GM18502 (cell line): ENCODE data around the gene WDFY2.
A peak's percentile ranks its signal among the peaks of the same experiment; 100 is the strongest.

Experiments
- ATAC-seq: cut with Tn5 transposase; IDR thresholded peaks from one replicate; pipeline ENCODE4 v1.9.1; 2021; ENCODE audit warnings: mild to moderate bottlenecking; ENCODE audit not compliant: unreplicated experiment, poor library complexity

The WDFY2 gene

DNA sequence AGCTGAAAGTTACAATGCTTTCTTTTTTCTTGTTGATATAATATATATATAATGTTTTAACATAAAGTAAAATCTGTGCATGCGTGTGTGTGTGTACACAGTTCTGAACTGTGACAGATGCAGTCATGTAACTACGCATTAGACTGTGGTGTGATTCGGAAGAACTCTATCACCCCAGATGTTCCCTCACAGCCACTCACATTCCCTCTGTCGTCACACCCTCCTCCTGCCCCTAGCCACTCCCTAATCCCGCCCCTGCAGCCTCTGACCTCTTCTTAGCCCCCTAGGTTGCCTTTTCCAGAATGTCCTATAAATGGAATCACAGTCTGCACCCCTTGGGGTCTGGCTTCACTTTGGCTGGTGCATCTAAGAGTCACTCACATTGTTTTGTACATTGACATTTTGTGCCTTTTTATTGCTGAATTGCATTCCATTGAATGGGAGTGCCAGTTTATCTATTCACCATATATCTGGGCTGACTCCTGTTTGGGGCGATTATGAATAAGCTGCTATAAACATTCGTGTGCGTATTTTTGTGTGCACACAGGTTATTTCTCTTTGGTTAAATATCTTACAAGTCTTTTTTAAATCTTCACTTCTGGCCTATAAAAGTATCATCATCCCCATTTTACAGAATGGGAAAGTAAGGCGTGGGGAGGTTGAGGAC is 199.3 kb downstream of the WDFY2 start:
- ATAC-seq, result no peak

DNA sequence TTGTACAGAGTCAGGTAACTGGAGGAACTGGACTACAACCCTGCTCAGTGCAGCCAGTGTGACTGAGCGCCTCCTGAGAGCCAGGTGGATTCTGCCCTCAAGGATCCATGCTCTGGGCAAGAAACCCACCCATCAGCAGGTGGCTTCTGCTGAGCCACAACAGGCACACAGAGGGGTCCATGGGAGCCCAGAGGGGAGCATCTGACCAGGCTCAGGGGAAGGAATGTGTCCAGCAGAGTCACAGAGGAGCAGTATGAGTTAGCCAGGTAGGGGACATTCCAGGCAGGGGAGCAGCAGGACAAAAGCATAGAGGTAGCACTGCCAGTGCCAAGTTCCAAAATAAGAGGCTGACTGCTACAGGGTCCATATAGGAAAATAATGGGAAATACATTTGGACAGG is 199.8 kb downstream of the WDFY2 start:
- no peak for ATAC-seq

DNA sequence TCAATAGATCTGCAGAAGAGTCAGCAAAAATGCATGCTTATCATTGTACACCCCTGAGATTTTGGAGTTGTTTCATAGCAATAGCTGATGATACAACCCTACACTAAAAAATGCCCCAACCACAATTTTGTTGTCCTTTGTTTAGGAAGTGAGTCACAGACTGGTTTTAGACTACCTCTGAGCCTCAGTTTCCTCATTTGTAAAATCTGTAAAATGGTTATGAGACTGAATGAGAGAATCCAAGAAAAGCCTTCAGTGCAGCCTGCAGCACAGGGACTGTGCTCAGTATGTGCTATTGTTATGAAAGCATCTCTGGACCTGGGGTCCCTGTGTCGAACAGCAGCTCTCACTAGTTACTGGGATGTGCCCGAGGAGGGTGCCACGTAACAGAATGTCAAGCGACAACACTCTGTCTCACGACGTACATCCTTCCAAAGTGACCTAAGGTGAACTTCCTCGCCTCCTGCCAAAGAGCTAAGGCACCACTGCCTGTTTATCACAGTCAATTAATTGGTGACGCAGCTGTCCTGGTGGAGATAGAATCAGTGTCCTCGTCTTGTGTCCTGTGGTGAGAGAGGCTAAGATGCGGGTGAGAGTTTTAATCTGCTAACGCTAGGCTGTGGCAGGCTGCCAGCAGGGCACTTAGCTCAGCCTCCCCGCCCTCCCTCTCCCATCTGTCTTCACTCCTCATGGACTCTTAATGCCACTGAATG is 201.6 kb downstream of the WDFY2 start:
- no peak for ATAC-seq

DNA sequence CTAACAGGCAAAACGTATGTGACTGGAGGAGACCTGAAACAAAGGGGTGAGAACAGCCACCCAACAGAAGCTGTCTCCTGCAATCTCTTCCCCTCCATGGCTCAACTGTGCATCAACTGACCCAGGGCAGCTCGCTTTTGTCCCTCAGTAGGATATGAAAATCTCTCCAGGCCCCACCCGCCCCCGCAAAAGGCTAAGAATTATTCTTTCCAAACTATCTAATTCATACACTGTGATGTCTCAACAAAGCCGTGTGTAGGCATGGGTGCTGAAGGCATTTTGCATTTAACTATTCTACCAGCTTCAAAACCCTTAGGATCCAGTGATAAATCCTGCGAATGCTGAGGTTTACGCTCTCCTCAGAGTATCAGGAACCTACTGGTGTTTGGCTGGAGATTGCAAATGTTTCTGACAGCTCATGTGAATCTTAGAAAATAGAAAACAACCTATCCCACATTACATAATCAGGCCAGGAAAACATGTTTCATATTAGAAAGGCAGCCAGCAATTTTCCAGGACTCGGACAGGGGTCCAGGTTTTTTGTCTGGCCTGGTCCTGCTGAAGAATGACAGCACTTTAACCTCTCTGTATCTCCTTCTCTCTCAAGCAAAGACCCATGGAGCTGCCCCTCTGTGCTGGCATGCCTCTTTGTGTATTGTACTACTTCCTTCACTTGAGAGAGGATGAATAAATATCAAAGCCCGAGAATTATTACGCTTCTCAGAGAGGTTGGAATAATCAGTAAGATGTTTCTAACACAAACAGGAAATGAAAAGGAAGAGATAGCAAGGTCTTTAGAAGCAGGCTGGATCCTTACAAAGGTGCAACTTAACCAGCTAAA is 202.4 kb downstream of the WDFY2 start:
- no peak for ATAC-seq

DNA sequence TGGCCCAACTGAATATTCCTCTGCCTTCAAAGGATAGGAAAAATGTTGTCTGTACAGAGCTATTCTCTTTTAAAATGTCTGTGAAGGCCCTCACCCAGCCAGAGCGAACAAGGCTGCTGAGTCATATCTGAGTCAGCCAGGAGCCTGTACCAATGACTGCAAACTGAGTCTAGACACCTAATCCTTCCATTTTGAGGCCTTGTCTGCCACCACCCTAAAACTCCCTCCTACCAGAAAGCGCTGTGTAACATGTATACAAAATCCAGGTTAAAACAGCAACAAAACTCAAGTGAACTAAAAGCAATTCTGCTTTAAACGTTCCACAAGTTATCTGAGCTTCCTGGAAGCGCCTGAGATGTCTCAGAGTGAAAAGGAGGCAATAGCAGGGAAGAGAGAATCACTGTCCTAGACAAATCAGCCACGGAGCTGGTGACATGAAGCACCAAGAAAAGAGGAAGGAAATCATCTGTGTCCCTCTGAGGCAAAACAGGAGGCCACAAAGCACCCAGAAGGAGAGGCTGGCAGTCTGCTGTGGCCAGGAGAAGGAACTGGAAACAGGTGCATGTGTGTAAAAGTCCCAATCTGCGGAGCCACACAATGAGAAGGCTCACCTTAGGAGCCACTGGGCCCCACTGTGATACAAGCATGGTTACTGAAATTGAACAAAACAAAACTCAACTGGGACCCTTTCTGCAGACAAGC is 209.5 kb downstream of the WDFY2 start:
- ATAC-seq, result peak; percentile 74

DNA sequence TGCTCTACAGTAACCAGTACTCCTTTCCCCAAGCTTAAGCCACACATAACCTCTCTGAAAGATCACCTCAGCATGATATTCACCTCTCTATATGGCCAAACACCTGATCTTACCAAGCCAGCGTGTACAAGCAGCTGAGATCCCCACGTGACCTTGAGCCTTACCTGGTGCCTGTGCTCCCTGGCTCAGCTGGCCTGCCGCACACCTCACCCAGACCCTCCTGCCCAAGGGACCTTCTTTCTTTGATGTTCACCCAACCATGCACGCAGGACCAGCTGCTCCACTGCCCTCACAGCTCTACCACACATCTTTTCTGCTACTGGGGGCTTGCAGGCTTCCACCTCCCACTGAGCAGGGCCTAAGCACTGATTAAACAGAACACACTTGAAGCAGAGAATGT is 210.7 kb downstream of the WDFY2 start:
- no peak for ATAC-seq

DNA sequence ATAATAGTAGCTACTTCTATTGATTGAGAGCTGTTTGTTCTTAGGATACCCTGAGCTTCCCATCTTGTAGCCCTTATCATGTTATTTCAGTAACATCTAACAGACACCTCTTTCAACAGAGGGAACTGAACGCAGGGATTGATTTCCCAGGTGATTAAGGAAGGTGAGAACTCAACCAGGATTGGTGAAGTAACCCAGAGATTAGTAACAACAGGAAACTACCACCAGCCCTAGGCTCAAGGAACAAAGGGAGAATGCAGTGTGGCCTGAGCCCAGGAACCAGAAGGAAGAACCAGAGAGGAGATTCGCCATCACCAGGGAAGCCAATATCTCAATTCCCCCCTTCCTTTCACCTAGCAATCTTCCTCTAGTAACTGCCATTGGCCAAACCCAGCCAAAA is 211.2 kb downstream of the WDFY2 start:
- no peak for ATAC-seq

DNA sequence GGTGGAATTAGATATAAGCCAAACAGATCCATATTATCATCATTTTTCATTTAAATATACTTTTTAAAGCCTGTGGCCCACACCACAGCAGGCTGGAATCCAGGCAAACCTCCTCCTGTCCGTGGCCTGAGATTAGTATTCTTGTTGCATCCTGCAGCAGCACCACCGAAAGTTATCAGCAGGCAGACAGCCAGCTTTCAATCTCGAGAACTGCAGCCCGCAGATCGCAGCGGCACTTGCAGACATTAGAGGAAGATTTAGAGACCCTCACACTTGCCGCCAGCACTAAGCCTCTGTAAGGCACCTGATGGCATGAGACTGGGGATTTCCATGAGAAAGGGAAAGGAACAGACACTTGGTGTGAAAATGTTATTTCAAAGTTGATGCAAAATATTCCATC is 212.3 kb downstream of the WDFY2 start:
- no peak for ATAC-seq

DNA sequence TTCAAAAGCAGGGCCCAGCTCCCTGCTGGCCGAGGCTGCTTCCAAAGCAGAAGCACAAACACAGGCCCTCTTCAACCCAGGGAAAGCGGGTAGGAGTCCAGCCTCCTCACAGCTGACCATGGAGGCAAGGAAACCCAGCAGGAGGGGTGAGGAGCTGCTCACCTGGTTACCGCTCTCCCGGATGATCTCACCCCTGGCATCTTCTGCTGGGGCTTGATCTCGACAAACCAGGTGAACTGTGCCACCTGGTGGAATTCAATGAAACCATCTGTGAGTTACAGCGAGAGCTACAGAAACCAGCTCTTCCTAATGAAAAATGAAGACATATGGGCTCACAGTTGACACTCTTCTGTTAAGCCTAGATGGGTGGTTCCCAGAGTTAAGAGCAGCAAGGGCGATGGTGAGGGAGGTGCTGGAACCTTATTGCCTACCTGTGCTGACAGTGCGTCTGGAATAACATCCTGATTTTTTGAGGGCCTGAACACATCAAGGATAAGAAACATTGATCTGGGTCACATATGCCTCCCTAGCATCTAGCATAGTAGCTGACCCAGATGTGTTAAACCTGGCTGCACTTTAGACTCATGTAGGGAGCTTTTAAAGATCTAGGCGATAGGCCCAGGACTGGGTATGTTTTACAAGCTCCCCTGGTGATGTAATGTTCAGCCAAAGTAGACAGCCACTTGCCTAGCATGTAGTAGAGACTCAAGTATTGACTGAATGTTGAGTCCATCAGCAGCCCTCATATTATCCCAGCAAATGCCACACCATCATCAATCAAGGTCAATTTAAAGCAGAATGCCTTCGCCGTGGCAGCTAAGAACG is 213.6 kb downstream of the WDFY2 start:
- ATAC-seq, result peak; percentile 55

DNA sequence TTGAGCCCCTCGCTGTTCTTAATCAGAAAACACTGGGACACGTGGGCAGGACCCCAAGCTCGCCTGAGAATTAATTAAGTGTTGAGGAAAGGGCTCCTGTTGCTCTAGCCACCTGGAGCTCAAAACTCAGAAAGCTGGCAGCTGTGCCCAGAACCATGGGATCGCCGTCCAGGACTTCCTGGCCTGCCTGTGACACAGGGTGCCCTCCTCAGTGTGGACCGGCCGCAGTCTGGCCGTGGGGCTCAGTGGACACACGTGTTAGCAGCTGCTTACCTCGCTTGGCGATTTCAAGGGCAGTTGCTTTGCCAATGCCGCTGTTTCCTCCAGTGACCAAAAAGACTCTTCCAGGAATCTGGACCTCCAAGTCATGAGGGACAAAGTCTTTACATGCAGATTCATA is 215.0 kb downstream of the WDFY2 start:
- ATAC-seq, result no peak

DNA sequence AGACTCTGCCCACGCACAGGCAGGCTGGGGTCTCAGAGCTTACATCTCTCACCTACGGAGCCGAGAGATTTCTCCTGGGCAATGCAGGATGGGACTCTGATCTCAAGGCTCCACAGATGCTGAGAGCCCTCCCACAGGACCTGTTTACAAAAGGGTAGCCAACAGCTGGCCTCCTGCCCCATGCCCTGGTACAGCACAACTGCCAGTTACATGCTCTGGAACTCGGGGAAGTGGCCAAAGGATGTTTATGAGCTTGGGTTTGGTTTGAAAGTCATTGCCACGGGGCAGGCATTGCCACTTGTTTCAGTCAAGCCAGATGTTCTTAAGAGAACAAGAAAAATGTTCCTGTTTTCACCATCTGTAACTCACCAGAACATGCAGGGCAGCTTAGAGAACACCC is 216.2 kb downstream of the WDFY2 start:
- no peak for ATAC-seq

DNA sequence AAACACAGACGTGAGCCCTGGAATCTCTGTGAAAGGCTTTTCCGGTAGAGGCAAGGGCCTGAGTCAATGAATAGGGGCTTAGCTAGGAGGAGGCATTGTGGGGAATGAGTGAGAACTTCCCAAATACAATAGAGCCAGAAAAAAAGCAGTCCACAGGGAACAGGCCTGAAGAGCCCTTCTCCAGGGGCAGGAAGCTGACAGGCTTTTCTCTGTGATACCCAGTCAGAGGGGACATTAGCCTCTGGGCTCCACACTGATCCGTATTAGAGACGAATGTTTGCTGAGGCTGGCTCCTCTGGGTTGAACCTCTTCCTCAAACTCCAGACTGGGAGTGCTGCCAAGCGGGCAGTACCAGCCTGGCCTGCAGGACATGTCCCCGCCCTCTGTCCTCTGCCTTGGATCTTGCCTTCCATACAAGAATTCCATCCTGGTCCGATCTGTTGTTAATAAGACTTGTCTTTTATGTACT is 217.4 kb downstream of the WDFY2 start:
- ATAC-seq, result no peak

DNA sequence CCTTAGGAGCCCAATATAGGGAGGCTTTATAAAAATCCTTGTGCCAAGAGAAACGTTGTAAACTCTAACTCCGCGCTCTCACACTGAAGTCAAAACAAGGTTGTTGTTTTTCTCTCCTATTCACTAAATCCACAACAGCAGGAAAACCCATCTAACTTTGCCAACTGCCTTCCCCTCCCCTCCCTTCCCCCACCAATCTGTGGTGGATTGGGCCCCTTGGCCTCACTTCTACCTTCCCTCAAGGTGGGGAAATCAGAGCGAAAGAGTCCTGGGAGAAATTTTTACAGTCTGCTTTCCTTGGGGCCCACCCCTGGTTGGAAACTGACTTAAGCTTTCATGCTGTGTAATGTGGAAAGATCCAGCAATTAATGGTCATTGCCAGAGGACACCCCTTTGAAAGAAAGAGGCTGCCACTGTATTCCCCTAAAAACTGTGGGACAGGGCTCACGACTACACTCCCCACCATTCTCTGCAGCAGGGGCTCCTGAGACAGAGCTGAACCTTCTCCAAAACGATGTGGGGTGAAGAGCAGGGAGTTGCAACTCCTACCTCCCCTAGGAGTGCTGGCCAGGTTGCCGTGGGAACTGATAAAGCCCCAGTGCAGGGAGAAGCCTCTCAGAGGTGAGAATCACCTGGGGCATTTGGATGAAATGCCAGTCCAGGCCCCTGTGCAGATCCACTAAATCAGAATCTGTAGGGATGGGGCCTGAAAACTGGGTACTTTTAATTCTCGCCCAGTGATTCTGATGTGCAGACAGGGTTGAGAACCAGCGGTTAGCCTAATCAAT is 218.6 kb downstream of the WDFY2 start:
- ATAC-seq, result no peak

DNA sequence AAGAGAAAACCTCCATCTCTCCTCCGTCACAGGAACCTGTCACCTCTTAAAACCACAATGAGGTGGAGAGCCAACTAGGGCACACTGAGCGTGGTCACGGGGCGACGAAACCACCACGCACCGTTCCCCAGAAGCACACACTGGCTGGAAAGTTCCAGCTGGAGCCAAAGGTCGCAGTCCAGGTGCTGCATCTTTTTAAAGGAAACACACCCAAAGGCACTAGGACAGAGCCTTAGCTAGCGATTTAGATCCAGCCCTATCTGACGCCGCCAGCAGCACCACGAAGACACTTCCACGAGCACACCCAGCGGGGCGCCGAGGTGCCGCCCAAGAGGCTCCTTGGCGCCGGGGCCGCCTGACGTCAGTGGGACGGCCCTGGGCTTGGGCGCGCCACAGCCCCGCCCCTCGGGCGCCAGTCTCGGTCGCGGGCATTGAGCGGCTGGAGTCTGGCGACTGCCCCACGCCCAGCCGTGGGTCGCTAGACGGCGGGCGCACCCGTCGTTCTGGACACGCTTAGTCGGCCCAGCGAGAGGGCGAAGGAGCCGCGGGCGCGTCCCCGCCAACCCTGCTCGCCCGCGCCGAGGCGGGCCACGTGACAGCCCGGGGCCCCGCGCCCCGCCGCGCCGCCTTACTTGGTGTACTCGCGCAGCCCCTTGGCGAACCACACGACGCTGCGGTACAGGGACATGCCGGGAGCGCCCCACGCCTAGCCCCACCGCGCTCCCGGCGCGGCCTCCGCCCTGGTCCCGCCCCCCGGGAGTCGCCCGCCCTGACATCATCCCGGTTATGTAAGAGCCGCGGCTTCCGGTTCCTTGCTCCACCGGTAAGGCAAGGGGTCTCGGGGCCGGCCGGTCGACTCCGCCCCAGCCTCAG is 219.4 kb downstream of the WDFY2 start, which contains the start of gene DHRS12:
Gene DHRS12, minus strand, starts transcription at position 742 of the 873 bp plus-strand sequence. CDS start 4,504 bp downstream, outside the sequence.
- ATAC-seq, result peak; percentile 90

DNA sequence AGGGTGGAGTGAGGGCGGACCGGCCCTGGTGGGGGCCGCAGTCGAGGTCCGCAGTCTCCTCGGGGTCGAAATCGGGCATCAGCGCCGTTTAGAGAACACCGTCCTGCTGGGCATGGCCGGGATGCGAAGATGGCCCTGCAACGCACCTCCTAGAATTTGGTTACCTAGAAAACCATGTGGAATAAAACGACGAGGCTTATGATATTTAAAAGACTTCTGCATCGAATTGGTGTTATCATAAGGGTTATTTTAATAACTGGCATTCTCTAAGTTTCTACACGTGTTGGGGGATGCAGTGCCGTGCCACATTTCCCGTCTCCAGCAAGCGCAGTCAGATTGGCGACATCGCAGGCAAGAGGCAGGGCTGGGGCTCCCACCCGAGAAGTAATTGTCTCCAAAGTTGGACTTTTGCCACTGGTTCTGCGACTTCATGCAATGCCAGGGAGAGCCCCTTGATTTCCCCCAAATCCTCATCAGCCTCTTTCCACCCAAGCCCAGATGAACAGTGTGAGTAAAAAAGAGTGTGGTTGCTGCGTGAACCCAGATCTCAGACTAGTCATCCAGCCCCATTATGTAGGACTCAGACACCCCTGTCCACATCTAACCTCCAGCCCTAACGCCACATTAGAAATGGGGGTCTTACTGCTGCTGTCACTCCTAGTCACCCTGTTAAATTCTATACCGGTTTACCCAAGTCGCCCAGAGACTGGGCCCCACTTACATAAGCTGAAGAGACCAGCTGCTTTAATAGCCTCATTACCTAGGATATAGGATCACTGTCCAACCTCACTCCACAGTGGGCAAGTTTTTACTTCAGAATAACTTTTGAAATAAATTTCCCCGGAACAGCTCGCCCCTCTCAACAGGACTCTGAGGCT is 220.3 kb downstream of the WDFY2 start:
- peak; percentile 5 for ATAC-seq

DNA sequence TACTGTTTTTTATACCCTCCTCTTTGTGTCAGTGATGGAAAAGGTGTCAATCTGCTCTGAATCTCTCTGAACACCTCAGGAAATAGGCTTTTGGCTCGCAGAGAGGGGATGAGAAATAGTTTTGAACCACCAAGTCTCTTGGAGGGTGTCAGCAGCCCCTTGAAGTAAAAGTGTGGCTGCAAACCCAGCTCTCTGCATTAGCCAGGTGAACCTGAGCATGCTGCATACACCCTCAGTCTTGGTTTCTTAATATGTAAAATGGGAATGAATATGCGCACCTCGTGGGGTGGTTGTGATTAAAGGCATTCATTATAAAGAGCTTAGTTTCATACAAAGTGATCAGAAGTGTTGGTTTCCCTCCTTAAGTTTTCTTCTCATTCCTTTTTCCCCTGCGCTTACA is 221.1 kb downstream of the WDFY2 start:
- no peak for ATAC-seq

DNA sequence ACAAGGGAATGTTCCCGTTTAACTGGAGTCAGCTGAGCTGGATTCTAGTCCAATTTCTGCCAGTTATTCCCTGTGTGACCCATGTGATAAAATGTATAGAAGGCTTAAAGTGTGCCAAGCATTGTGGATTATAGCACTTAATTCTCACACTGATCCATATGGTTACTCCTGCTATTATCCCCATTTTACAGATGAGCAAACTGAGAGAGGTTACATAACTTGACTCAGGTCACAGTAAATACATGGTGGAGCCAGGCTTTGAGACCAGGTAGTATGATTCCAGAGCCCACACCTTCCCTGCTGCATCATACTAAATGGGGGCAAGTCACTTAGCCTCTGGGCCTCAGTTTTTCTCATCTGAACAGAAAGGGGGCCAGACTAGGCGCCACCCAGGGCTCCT is 221.7 kb downstream of the WDFY2 start:
- no peak for ATAC-seq
